Measurements from ENCODE around the gene TNFRSF1A.
"Not testable (repeated sequence)": the region's sequence is repeated elsewhere in the genome, so short reads cannot be mapped to it uniquely, and the experiment has no call there.

Gene TNFRSF1A

DNA sequence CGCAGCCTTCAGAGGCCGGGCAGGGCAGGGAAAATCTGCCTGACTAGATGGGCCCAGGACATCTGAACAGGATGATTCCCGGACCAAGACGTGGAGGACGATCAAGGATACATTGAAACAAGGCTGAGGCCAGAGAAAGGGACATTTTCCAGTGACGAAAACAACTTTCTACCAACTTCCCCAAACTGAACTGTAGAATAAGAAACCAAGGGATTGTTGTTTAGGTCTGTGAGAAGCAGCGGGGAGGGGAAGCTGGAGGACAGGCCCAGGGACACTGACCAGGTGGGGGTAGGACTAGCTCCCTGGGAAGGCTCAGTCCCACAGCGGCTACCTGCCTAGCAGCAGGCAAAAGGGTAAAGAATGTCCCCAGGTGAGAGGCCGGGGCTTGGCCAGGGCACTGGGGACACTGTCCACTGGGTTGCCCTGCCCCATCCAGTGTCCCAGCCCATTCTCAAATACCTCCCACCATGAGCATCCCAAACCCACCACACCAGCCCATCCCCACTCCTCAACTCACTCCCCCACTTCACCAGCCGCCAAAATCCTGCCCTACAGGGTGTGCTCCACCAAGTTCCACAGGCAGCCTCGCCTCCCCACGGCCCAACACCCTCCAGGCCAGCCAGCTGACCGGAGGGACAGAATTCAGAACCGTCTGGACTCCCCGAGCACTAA lies 995 bp downstream of the TNFRSF1A start:
- FAIRE-seq (no peak), DNase-seq (ENCODE audit: extremely low spot score, insufficient read length, low read depth) (no peak)

DNA sequence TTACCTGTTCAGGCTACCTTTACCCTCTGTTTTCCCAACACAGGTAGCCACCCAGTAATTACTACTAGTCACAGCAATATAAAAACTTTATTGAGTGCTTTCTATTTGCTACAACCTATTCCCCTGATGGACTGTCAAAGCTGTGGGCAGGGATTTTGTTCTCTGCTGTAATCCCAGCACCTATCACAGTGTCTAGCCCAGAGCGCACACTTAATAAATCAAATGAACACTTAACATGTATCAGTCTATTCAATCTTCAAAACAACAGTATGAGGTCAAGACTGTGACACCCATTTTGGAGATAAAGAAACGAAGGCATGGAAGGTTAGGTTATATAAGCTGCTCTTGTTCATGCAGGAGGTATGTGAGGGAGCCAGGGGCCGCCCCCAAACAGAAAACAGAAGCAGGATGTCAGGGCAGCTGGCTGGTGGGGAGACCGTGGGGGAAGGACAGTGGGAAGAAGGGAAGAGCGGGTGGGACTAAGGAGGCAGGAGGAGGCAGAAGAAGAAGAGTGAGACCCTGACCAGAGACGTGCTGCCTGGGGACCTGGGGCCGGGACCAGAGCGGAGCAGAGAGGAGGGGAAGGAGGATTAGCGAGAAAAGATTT lies 1.7 kb downstream of the TNFRSF1A start:
- FAIRE-seq (no peak), DNase-seq (ENCODE audit: extremely low spot score, insufficient read length, low read depth) (no peak)

DNA sequence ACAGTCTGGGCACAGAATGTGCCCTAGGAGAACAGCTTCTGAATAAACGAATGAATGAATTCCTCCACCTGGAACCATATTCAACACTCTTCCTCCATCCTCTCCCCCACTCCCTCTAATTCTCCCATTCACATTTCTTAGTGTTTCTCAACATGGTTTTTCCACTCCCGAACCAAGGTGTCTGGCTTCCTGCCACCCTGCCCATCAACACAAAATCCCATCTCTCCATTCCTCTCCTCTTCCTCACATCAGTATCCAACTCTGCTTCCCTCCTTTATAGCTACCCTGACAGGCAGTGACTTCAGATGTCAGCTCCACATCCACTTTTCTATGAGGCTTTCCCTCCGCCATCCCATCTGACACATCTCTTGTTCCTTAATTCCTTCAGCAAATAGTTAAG lies 2.9 kb downstream of the TNFRSF1A start:
- DNase-seq (ENCODE audit: extremely low spot score, insufficient read length, low read depth) = no peak
- FAIRE-seq = no peak

DNA sequence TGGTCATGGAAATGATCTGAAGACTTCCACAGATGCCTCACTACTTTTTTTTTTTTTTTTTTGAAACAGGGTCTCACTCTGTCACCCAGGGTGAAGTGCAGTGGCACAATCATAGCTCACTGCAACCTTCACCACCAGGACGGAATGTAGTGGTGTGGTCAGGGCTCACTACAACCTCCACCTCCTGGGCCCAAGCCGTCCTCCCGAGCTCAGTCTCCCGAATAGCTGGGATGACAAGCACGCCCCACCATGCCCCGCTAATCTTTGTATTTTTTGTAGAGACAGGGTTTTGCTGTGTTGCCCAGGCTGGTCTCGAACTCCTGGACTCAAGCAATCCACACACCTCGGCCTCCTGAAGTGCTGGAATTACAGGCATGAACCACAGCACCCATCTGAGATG lies 3.3 kb downstream of the TNFRSF1A start:
- not testable (repeated sequence) for FAIRE-seq; DNase-seq (ENCODE audit: extremely low spot score, insufficient read length, low read depth)

DNA sequence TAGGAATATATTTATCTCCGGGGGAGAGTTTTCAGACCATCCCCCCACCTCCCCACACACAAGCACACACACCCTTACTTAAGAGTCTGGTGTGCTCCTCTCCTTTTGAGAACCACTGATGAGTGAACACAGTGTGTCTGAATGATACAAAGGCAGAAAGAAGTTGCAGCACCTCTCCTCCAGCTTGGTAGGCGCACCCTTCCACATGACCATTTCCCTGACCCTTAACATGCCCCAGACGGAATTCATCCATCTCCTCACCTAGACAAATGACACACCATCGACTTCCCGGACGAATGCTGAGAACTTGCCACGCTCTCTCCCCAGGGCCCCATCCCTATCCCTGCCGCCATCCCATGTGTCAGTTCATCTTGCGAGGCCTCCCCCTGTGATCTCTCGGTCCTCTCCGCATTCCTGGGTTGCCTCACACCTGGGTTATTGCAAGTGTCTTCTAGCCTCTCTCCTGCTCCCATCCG lies 3.9 kb downstream of the TNFRSF1A start:
- DNase-seq (ENCODE audit: extremely low spot score, insufficient read length, low read depth) (no peak), FAIRE-seq (no peak)

DNA sequence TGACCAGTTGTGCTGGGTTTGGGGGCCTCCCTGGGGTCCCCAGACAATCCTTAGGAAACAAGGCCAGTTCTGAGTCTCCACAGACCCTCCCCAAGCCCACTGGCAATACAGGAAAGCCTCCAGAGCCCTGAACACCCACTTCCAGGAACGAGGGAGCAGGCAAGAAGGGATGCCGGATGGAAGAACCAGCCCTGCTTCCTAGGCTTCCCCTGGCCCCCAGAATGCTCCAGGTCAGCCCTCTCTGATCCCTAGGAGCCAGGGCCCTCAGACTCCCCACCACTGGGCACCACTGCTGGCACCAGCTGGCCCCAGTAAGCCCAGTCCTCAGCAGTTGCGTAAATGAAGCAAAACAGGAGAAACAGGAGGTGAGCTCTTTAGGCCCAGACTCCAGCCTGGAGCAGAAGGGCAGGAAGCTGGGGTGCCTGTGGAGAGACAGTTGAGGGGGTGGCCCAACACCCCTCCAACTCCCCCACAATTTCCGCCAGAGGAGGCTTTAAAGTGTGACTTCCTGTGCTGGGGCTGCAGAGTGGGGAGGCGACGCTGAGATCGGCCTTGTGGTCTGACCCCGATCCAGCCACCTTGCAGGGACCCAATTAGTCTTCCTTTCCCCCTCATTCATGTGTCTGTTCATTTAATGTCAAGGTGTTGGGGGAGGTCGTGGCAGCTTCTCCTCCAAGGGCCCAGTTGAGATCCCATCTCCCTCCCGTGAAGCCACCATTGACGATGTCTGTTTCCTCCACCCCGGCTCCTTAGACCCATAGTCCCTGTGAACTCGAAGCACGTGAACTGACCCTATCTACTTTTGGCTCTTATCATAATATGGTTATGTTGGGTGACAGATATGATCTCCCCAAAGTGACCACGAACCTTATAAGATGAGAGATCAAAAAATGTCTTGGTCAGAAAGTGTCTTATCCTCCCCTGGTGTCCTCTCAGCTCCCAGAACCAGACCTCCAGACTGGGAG lies 4.7 kb downstream of the TNFRSF1A start:
- FAIRE-seq (peak; percentile 79), DNase-seq (ENCODE audit: extremely low spot score, insufficient read length, low read depth) (no peak)

DNA sequence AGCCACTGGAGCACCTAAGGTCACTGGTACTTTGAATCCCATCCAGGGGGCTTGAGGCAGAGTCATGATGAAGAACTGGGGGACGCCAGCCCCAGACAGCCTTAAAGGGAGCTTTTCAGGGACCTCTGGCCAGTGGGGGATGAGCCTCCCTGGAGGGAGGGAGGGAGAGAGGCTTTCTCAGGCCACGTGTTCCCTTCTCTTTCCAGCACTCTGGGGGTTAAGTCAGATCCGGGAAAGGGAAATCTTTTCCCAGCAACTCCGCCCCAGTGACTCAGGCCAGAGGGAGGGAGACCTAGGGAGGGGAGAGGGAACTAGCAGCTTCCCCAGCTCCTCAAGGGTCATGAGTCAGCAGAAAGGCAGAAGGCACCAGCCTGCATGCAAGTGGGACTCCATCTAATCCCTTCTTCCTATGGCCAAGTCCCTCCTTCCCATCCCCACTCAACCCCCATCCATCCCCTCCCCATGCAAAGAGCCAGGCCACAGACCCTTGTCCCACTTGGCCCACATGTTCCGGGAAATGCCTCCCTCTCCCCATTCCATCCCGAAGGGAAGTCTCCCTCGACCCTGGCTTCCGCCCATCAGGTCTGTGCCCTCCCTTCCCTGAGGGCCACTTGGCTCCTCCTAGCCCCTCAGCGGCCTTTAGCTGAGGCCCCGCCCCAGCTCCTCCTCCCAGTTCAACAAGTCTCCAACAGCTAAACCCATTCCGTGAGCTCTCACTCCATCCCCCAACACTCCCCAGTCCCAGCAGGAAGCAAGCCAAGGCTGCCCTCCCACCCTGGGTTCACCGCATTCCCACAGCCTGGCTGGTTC lies 5.6 kb downstream of the TNFRSF1A start:
- FAIRE-seq (peak; percentile 70), DNase-seq (ENCODE audit: extremely low spot score, insufficient read length, low read depth) (no peak)

GRCh38 chr12:6335451-6336078 lies 6.3 kb downstream of the TNFRSF1A start:
- peak; percentile 77 for DNase-seq (ENCODE audit: extremely low spot score, insufficient read length, low read depth)
- peak; percentile 90 for FAIRE-seq

- no peak for DNase-seq (ENCODE audit: extremely low spot score, insufficient read length, low read depth)
- FAIRE-seq = no peak
These were observed 6.9 kb downstream of the TNFRSF1A start for GRCh38 chr12:6334940-6335450.

DNA sequence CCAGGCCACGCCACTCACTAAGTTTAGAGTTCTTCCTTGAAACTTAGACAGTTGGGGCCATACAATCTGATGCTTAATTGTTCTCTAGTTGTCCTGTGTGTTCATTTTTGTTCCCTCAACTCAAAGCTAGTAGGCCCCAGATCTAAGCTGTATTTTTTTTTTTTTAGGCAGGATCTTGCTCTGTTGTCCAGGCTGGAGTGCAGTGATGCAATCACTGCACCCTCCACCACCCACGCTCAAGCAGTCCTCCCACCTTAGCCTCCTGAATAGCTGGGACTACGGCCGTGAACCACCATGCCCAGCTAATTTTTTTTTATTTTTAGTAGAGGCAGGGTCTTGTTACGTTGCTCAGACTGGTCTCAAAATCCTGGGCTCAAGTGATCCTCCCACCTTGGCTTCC lies 7.5 kb downstream of the TNFRSF1A start:
- FAIRE-seq = no peak

GRCh38 chr12:6333566-6333965 lies 8.3 kb downstream of the TNFRSF1A start:
- no peak for FAIRE-seq
- DNase-seq (ENCODE audit: extremely low spot score, insufficient read length, low read depth) = no peak

More for the DNA sequence above, 7.5 kb downstream of the TNFRSF1A start:
- no peak for DNase-seq (ENCODE audit: extremely low spot score, insufficient read length, low read depth)

- no peak for FAIRE-seq
These were observed 8.8 kb downstream of the TNFRSF1A start for GRCh38 chr12:6333029-6333428.

GRCh38 chr12:6332459-6332858 lies 9.4 kb downstream of the TNFRSF1A start:
- DNase-seq (ENCODE audit: extremely low spot score, insufficient read length, low read depth) (no peak), FAIRE-seq (no peak)

More at GRCh38 chr12:6333029-6333428, 8.8 kb downstream of the TNFRSF1A start:
- no peak for DNase-seq (ENCODE audit: extremely low spot score, insufficient read length, low read depth)

GRCh38 chr12:6330999-6331714 lies 10.7 kb downstream of the TNFRSF1A start:
- FAIRE-seq = no peak

GRCh38 chr12:6330192-6330591 lies 11.7 kb downstream of the TNFRSF1A start:
- peak; percentile 81 for FAIRE-seq

More at GRCh38 chr12:6330999-6331714, 10.7 kb downstream of the TNFRSF1A start:
- no peak for DNase-seq (ENCODE audit: extremely low spot score, insufficient read length, low read depth)

GRCh38 chr12:6329703-6330064 lies 12.2 kb downstream of the TNFRSF1A start:
- FAIRE-seq (no peak), DNase-seq (ENCODE audit: extremely low spot score, insufficient read length, low read depth) (no peak)

More at GRCh38 chr12:6330192-6330591, 11.7 kb downstream of the TNFRSF1A start:
- DNase-seq (ENCODE audit: extremely low spot score, insufficient read length, low read depth) = no peak

DNA sequence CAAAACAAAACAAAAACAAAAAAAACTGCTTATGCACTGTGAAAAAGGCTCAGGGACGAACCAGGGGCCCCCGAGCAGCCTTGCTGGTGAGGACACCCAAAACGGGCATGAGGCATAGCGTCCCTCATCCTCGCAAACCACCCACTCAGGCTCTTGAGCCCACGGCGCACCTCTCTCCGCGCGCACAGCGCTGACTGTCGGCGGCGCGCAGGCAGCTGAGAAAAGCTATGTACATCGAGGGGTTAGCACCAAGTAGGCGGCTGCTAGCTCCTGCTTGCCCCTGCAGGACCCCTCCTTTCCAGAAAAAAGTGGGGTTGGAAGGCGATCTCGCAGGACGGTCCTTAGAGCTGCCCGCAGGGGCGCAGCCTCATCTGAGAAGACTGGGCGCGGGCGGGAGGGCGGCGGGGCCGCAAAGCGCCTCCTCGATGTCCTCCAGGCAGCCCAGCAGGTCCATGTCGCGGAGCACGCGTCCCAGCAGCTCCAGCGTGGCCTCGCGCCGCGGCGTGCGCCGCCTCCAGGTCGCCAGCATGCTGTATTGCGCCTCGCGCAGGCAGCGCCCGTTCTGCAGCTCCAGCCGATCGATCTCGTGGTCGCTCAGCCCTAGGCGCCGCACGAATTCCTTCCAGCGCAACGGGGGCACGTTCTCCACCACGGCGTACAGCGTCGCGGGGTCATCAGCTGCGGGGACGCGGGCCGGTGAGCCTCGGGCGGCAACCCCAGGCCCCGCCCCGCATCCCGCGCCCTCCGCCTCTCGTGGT lies 12.8 kb downstream of the TNFRSF1A start:
- DNase-seq (ENCODE audit: extremely low spot score, insufficient read length, low read depth) (no peak), FAIRE-seq (no peak)

All from GM18507 (cell line).